GM21737 (cell line): ENCODE results near the gene FARS2.

Experiments used
- ATAC-seq: cut with Tn5 transposase; IDR thresholded peaks from one replicate; pipeline ENCODE4 v1.9.1; 2021; ENCODE audit warnings: mild to moderate bottlenecking, moderate library complexity; ENCODE audit not compliant: unreplicated experiment

FARS2 gene

DNA sequence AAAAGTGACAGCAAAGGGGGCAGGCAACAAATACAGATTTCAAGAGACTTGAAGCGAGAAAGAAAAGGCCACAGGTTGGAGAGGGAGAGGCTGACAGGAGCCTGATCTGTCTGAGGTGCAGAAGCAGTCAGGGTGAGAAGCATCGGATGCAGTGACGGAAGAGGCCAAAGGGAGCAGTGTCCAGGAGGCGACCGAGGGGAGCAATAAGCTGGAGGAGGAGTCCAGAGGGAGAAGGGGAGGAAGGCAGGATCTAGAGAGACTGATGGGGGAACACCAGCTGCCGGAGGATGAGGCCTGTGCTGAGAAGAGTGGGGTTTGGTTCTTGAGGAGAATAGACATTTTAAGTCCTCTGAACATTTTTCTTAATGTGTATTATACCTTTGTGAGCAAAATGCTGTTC is 23.8 kb downstream of the FARS2 start:
- ATAC-seq, result no peak

DNA sequence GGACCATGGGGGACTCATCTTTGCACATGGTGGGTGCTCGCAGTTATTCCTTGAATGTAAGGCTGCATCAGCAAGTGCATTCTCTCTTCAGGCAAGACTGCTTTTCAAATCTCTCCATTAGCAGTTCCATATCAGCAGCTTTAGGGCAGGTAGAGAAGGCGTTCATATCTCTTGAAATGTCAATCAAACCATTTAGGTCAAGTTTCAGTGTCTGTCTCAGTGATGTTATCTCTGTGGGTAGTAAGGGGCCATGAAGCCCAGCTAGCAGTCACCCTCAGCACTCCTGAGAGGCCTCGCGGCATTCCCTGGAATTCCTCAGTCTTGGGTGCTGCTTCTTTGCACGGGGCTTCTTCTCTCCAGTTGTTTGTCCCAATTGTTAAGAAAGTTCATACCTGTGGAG is 24.2 kb downstream of the FARS2 start:
- no peak for ATAC-seq

GRCh38 chr6:5286780-5287179 is 25.5 kb downstream of the FARS2 start:
- ATAC-seq, result no peak

DNA sequence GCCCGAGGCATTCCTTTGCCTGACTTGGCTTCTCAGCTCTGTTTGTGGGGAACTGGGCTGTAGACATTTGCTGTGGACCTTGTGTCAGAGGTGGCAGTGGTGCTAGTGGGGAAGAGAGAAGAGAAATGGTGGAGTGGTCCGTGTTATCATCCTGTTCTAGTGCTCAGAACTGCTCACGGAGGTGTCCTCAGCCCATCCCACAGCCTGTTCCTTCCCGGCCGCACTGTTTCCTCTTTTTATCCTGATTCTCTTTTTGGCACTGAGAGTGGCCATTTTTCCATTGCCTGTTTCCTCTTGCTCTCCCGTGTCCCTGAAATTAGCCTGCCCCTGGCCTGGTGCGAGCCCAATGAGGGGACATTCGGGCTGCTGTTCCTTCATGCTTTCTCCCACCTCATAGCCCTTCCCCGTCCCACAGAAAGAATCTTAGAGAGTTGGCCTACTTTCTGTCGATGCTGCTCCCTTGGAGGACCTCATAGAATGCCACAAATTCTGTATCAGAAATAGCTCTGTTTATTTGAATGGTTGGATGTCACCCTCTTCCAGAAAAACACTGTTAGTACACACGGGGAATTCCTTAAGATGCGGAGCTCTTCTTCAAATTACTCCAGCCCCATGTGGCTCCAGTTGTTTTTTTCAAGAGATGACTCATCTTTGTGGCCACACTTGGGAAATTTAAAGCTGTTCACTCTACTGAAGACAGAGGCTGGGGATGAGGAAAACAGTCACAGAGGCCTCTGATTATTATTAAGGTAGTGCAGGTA is 26.1 kb downstream of the FARS2 start:
- ATAC-seq, result no peak

DNA sequence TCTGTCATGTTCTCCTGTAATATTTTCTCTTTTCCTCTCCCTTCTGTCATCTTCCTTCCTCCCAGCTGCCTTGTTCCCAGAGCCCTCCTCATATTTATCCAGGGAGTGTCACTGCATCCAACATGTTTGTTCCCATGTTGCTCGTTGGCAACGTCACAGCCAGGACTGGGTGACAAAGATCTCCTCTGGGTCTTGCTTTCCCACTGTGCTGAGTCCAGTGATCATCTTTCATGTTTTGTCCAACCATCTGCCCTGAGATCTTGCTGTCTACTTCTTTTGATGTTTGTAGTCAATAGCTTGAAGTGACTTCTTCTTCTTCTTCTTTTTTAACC is 26.6 kb downstream of the FARS2 start:
- no peak for ATAC-seq

DNA sequence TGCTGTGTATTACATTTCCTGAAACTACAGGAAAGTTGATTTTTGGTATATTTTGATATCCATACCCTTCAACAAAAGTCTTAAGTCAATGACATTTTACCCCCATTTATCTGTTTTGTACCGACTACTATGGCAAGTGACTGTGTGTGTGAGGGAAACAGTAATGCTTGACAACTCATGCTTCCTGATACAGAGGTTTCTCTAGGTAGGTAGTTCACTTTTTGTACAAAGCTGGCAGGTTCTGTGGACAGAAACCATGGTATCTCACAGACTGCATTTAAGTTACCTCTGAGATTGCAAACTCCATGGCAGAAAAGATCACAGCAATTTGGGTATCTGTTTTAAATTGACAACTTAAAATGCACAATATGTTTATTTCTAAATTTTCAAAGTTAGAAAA is 28.8 kb downstream of the FARS2 start:
- no peak for ATAC-seq

- ATAC-seq, result no peak
These were observed 29.2 kb downstream of the FARS2 start for GRCh38 chr6:5290500-5290899.

DNA sequence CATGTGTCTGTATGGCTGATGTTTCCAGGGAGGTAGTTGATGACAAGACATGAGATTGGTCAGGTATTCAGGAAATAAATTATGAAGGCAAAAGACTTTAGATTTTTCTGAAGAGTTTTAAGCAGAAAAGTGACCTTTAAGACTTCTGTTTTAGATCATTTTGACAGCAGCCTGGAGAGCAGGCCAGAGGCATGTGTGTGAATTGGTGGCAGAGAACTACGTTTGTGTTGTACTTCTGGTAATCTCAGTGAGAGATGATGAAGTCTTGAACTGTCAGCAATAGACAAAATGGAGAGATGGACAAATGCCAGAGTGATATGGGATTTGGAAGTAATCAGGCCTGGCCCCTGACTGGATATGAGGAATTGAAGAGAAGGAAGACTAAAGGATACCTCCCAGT is 30.8 kb downstream of the FARS2 start:
- ATAC-seq, result no peak

- no peak for ATAC-seq
These were observed 32.4 kb downstream of the FARS2 start for GRCh38 chr6:5293692-5294091.

DNA sequence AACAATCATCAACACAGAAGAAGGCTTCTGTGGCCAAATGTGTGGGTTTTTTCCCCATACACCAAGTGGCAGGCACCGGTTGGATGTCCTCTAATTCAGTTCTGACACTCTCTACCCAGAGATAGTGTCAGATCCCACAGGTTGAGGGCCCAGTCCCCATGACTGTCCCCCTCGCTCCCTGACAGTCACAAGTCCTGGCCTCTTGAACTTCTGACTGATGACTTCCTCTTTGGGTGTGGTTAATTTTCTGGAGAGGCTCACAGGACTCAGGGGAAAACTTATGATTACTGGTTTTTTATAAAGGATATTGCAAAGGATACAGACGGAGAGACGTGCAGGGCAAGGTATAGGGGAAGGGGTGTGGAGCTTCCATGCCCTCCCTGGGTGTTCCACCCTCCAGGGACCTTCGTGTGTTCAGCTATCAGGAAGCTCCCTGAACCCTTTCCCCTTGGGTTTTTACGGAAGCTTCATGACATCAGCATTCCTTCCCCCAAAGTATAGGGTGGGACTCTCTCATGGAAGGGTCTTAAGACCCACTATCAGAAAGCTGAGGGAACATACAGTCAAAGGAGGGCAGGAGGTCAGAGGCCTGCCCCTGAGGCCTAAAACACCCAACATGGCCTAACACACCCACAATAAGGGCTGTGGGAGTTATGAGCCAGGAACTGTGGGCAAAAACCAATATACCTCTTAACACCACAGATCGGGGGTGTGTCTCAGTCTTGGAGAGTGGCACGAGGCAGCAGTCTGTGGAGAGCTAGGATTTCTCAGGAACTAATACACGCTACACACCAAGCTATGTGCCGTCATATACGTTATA is 33.3 kb downstream of the FARS2 start:
- no peak for ATAC-seq

DNA sequence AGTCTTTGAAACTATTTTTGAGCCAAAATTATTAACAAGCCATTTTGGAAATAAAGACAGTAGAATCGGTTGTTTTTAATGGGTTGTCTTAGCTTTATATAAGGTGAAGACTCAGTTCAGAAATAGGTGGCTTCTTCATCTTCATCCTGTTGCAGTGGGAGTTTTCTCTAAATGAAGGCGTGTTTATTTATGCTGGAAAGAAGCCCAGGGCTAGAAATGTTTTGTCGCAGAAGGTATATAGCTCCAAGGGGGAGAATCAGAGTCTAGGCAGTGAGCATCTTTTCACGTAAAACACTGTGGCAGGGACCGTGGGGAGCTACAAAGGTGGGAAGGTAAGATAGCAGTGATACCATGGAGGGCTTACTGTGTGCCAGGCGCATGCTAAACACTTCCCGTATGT is 34.3 kb downstream of the FARS2 start:
- ATAC-seq, result no peak

- ATAC-seq, result no peak
These were observed 39.0 kb downstream of the FARS2 start for GRCh38 chr6:5300206-5300764.

DNA sequence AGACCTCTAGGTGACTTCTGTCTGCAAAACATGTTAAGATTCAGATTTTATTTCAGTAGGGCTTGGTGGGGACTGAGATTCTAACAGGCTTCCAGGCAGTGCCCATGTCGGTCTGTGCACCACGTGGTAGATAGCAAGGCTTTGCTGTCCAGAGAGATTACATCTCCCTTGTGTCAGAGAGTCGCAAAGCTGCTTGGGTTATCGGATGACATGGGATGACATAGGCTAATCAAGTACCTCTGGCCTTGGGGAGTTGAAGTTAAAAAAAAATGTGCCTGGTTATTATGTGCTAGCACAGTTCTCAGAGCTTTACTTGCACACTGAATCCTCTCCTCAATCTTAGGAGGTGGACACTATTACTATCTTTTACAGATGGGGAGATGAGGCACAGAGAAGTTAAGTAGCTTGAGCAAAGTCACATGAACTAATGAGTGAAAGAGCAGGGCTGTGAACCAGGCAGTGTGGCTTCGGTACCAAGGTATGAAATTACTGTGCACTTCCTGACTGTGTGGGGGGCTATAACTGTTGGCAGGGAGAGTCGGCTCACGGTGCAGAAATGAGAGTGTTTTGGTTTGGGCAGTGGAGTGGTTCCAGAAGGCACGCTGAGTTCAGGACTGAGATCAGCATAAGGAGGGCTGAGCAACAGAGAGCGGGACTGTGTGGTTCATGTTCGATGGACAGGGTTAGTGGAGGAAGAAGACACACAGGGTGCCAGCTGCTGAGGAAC is 41.1 kb downstream of the FARS2 start:
- ATAC-seq, result peak; percentile 90

- peak; percentile 64 for ATAC-seq
These were observed 41.8 kb downstream of the FARS2 start for GRCh38 chr6:5302995-5303622.

DNA sequence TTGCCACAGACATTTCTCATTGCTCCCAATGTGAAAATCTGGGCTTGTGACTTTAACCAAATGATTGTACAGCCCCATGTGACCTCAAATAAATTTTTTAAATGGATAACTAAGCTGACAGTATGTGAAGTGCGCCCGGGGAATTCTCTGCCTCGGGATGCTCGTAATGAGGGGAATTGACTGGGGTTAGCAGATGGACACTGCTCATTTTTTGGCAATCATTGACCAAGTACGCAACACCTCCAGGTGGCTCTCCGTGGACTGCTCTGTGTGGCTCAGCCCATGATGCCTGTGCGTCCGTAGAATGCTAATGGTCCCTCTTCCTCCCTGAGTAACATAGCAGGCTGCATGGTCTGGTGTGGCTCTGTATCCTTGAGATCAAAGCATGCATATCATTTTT is 42.4 kb downstream of the FARS2 start:
- ATAC-seq, result no peak

DNA sequence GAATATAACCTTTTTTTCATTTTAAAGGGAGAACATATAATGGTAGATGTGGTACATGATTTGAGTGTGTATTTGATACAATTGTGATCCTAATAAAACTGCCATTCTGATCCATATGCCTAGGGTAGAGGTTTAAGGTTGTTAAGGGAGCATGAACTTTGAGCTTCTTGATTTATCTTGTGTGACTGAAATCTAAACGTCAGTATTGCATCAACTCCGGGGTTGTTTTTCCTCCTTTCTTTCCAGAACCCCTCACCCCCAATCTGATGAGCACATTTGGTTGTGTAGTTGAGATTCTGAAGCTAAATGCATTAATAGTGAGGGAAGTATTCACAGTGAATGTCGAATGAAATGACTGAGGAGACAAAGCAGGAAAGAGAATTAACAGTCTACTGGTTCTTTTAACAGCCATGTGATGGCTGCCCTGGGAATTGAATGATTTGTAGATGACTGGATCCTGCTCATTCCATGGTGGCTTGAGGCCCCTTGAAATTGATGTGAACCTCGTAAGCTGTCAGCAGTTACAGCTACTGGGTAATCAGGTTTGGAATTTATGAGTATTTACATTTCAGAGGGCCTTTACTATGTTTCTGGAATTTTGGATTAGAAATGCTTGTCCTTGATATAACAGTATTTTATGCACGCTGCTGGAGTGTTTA is 44.8 kb downstream of the FARS2 start:
- no peak for ATAC-seq

- ATAC-seq, result no peak
These were observed 45.7 kb downstream of the FARS2 start for GRCh38 chr6:5307058-5307457.

DNA sequence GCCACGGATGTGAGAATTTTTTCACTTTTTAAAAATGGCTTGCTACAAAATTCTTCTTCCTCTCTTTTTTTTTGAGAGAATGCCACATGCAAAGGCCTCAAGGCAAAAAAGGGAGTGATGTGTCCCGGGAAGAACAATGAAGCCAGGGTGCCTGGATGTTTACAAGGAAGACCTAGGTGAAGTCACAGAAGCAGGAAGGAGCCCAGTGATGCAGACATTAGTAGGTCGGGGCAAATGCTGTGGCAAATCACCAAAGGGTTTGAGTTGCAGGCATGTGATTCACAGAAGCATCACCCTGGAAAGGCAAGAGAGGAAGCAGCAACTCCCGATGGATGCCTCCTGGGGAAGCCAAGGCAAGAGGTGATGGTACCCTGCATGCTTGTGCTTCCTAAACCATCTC is 46.8 kb downstream of the FARS2 start:
- no peak for ATAC-seq

GRCh38 chr6:5314191-5314865 is 53.0 kb downstream of the FARS2 start:
- ATAC-seq, result no peak

- ATAC-seq, result no peak
These were observed 54.6 kb downstream of the FARS2 start for GRCh38 chr6:5315881-5316280.
